NCI-H1417 (cell line): ENCODE results near the gene SRRM4.
A peak's percentile ranks its signal among the peaks of the same experiment; 100 is the strongest.

Experiments
- DNase-seq, 3 experiments: peaks; one replicate each; lab custom pipeline; 2025; lab: John Stamatoyannopoulos, UW

Gene SRRM4

GRCh38 chr12:119159844-119160243 lies 178.5 kb downstream of the SRRM4 start:
- DNase-seq = no peak

GRCh38 chr12:119167902-119168301 lies 186.6 kb downstream of the SRRM4 start:
- DNase-seq = no peak

- DNase-seq = no peak
Measured at GRCh38 chr12:119168721-119169120, 187.4 kb downstream of the SRRM4 start.

- DNase-seq = no peak
Measured at GRCh38 chr12:119169150-119169549, 187.8 kb downstream of the SRRM4 start.

- no peak for DNase-seq
Measured at GRCh38 chr12:119171291-119171690, 189.9 kb downstream of the SRRM4 start.

- no peak for DNase-seq
Measured at GRCh38 chr12:119171691-119172425, 190.5 kb downstream of the SRRM4 start.

GRCh38 chr12:119175081-119175480 lies 193.7 kb downstream of the SRRM4 start:
- DNase-seq = no peak

- DNase-seq = peak in 2 of 3 experiments; percentile 11 to 26
Measured at GRCh38 chr12:119176267-119177055, 195.1 kb downstream of the SRRM4 start.

- no peak for DNase-seq
Measured at GRCh38 chr12:119177056-119177325, 195.7 kb downstream of the SRRM4 start.

- DNase-seq = no peak
Measured at GRCh38 chr12:119177724-119178380, 196.5 kb downstream of the SRRM4 start.

- DNase-seq = peak in 1 of 3 experiments; percentile 53
Measured at GRCh38 chr12:119178544-119179334, 197.4 kb downstream of the SRRM4 start, which contains the start of gene HSPB8. TSS of gene HSPB8 (plus strand) at chr12:119178931. CDS start at chr12:119179313, 382 bp downstream.

GRCh38 chr12:119179335-119180021 lies 198.1 kb downstream of the SRRM4 start:
- DNase-seq = no peak

GRCh38 chr12:119180380-119181040 lies 199.2 kb downstream of the SRRM4 start:
- no peak for DNase-seq

GRCh38 chr12:119181202-119181601 lies 199.9 kb downstream of the SRRM4 start:
- DNase-seq = no peak

- DNase-seq = no peak
Measured at GRCh38 chr12:119181944-119182343, 200.6 kb downstream of the SRRM4 start.

- DNase-seq = no peak
Measured at GRCh38 chr12:119182701-119183493, 201.6 kb downstream of the SRRM4 start.

GRCh38 chr12:119183942-119184695 lies 202.8 kb downstream of the SRRM4 start:
- DNase-seq = no peak

- DNase-seq = no peak
Measured at GRCh38 chr12:119195256-119195655, 213.9 kb downstream of the SRRM4 start.

GRCh38 chr12:119198440-119198839 lies 217.1 kb downstream of the SRRM4 start:
- no peak for DNase-seq
